ENCODE results near the gene SORCS2. TPM values are rescaled to one million over a fixed set of nuclear protein-coding genes. Genes with fewer than 3 reads are reported as not detected.

SORCS2 gene
- total RNA-seq, 1 donor from 2014 or later: 7.2 TPM

GRCh38 chr4:7153711-7154110 lies 38.6 kb upstream of the SORCS2 start:
- TF ChIP-seq, protein P1, sequence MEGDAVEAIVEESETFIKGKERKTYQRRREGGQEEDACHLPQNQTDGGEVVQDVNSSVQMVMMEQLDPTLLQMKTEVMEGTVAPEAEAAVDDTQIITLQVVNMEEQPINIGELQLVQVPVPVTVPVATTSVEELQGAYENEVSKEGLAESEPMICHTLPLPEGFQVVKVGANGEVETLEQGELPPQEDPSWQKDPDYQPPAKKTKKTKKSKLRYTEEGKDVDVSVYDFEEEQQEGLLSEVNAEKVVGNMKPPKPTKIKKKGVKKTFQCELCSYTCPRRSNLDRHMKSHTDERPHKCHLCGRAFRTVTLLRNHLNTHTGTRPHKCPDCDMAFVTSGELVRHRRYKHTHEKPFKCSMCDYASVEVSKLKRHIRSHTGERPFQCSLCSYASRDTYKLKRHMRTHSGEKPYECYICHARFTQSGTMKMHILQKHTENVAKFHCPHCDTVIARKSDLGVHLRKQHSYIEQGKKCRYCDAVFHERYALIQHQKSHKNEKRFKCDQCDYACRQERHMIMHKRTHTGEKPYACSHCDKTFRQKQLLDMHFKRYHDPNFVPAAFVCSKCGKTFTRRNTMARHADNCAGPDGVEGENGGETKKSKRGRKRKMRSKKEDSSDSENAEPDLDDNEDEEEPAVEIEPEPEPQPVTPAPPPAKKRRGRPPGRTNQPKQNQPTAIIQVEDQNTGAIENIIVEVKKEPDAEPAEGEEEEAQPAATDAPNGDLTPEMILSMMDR (IDR thresholded peaks at IDR 0.05): no peak
- H3K27ac ChIP-seq: no peak overlapping the region
- H3K36me3 ChIP-seq: no peaks in the 10 kb centered on the region
- H3K4me3 ChIP-seq: no peak overlapping the region
- intact Hi-C loops (cut with DNase I): no loop called here
- no peaks in the 10 kb centered on the region for H3K27me3 ChIP-seq
- no peaks in the 10 kb centered on the region for H3K9me3 ChIP-seq
- DNase-seq (peak; percentile 35), ATAC-seq (no peak)
- no peaks in the 10 kb centered on the region for H3K4me1 ChIP-seq

GRCh38 chr4:7154351-7154981 lies 37.9 kb upstream of the SORCS2 start:
- ATAC-seq (no peak), DNase-seq (peak; percentile 60)
- no peaks in the 10 kb centered on the region for H3K4me1 ChIP-seq
- no peak overlapping the region for H3K4me3 ChIP-seq
- H3K9me3 ChIP-seq: no peaks in the 10 kb centered on the region
- TF ChIP-seq, protein P1 (IDR thresholded peaks at IDR 0.05): no peak
- no peaks in the 10 kb centered on the region for H3K36me3 ChIP-seq
- no peak overlapping the region for H3K27ac ChIP-seq
- no peaks in the 10 kb centered on the region for H3K27me3 ChIP-seq
- intact Hi-C loops (cut with DNase I): no loop called here

GRCh38 chr4:7155590-7156071 lies 36.7 kb upstream of the SORCS2 start:
- Histone ChIP-seq H3K9me3 (no peaks in the 10 kb centered on the region), H3K36me3 (no peaks in the 10 kb centered on the region), H3K27me3 (no peaks in the 10 kb centered on the region), H3K4me1 (no peaks in the 10 kb centered on the region), H3K27ac (no peak overlapping the region), H3K4me3 (no peak overlapping the region)
- DNase-seq: peak; percentile 53
- intact Hi-C loops (cut with DNase I): no loop called here
- ATAC-seq: no peak
- TF ChIP-seq, protein P1 (IDR thresholded peaks at IDR 0.05): no peak

DNA sequence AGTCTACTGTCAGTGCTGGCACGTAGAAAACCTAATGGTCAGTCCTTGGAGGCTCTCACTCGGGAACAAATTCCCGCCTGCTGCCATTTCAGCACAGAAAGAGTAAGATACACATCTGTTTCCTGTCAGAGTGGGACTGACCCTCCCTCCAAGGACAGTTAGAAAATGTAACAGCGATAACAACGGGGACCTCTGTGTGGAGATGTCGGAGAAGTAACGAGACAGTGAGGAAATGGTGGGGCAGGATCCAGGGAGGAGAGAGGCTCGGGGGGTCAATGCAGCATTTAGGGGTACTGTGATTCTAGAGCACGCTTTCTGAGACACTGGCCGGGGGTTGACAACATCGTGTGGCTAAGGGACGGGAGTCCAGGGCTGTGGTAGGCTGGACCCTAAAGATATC lies 36.0 kb upstream of the SORCS2 start:
- intact Hi-C loops (cut with DNase I): no loop called here
- Histone ChIP-seq H3K27ac (no peak overlapping the region), H3K27me3 (no peaks in the 10 kb centered on the region), H3K36me3 (no peaks in the 10 kb centered on the region), H3K9me3 (no peaks in the 10 kb centered on the region), H3K4me3 (no peak overlapping the region), H3K4me1 (no peaks in the 10 kb centered on the region)
- TF ChIP-seq, protein P1 (IDR thresholded peaks at IDR 0.05): no peak
- DNase-seq (peak; percentile 38), ATAC-seq (no peak)

- Histone ChIP-seq H3K36me3 (no peaks in the 10 kb centered on the region), H3K27ac (no peak overlapping the region), H3K4me1 (no peaks in the 10 kb centered on the region), H3K4me3 (no peak overlapping the region), H3K9me3 (no peaks in the 10 kb centered on the region), H3K27me3 (no peaks in the 10 kb centered on the region)
- intact Hi-C loops (cut with DNase I): no loop called here
- peak; percentile 56 for DNase-seq
- TF ChIP-seq, protein P1 (IDR thresholded peaks at IDR 0.05): peak; percentile 61
- ATAC-seq: peak; percentile 37
Measured at GRCh38 chr4:7156761-7157488, 35.4 kb upstream of the SORCS2 start.
